HG03558 (cell line): Measurements from ENCODE around the gene RS1.
A peak's percentile ranks its signal among the peaks of the same experiment; 100 is the strongest.

Experiments used
- ATAC-seq: cut with Tn5 transposase; IDR thresholded peaks from one replicate; pipeline ENCODE4 v1.9.1; 2021; ENCODE audit warnings: moderate number of reproducible peaks; ENCODE audit not compliant: unreplicated experiment; ENCODE audit errors: extremely low read depth

The RS1 gene

GRCh38 chrX:18672008-18672407 lies at the start of gene RS1:
Gene RS1, minus strand, starts transcription at chrX:18672108. Its CDS starts 40 bp downstream, at chrX:18672068.
- no peak for ATAC-seq

- ATAC-seq = no peak
These were observed 47.9 kb upstream of the RS1 start for GRCh38 chrX:18719852-18720251.

GRCh38 chrX:18714910-18715309 lies 43.0 kb upstream of the RS1 start:
- no peak for ATAC-seq

GRCh38 chrX:18709833-18710232 lies 37.9 kb upstream of the RS1 start:
- no peak for ATAC-seq

GRCh38 chrX:18707426-18708049 lies 35.6 kb upstream of the RS1 start, which contains the start of gene PPEF1:
Gene PPEF1, plus strand, starts transcription at chrX:18707645. Its CDS starts 136 bp downstream, at chrX:18707781.
- no peak for ATAC-seq

GRCh38 chrX:18702362-18703195 lies 30.7 kb upstream of the RS1 start:
- ATAC-seq = no peak

- no peak for ATAC-seq
These were observed 29.9 kb upstream of the RS1 start for GRCh38 chrX:18701621-18702361.

GRCh38 chrX:18698737-18699650 lies 27.1 kb upstream of the RS1 start:
- no peak for ATAC-seq

- ATAC-seq = no peak
These were observed 24.7 kb upstream of the RS1 start for GRCh38 chrX:18696653-18697052.

- ATAC-seq = no peak
These were observed 20.6 kb upstream of the RS1 start for GRCh38 chrX:18692541-18692940.

- ATAC-seq = no peak
These were observed 19.5 kb upstream of the RS1 start for GRCh38 chrX:18691431-18691830.

- ATAC-seq = no peak
These were observed 16.1 kb upstream of the RS1 start for GRCh38 chrX:18687856-18688495.

GRCh38 chrX:18682979-18683387 lies 11.1 kb upstream of the RS1 start:
- no peak for ATAC-seq

GRCh38 chrX:18681996-18682395 lies 10.1 kb upstream of the RS1 start:
- no peak for ATAC-seq

- no peak for ATAC-seq
These were observed 5.4 kb upstream of the RS1 start for GRCh38 chrX:18677161-18677869.

GRCh38 chrX:18676470-18676869 lies 4.6 kb upstream of the RS1 start:
- no peak for ATAC-seq

- ATAC-seq = no peak
These were observed 4.1 kb upstream of the RS1 start for GRCh38 chrX:18676050-18676449.

GRCh38 chrX:18674788-18675735 lies 3.2 kb upstream of the RS1 start:
- peak; percentile 47 for ATAC-seq
